HG02588 (cell line): Measurements from ENCODE around the gene PIK3R4.

Experiments used
- ATAC-seq: cut with Tn5 transposase; IDR thresholded peaks from one replicate; pipeline ENCODE4 v1.9.1; 2021; ENCODE audit warnings: mild to moderate bottlenecking, moderate library complexity; ENCODE audit not compliant: unreplicated experiment

The PIK3R4 gene

DNA sequence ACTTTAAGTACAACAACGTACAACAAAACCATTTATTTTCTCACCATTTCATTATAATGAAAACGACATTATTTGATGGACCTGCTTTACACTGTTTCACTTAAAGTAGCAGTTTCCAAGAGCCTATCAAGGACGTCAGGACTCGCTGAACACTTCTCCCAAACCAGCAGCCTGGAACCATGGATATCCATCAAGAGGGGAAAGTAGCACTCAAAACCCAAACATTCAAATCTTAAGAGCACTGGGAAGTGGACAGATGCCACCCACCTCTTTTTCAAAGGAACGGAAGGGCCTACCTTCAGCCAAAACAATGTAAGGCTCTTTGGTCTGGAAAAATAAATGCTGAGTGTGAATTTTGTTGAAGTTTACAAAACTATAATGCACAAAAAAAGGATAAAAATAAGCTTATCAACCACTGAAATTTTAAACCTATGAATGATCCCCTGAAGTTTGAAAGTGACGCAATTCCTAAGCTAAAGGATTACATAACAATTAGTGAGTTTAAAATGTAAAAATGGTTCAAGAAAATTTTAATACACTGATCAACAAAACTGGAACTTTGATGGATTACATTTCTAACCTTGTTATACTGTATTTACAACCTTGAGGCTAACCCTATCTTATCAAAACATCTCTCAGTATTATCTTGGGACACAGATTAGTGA is 4.6 kb downstream of the PIK3R4 start:
- ATAC-seq = no peak

- ATAC-seq = no peak
These were observed 6.8 kb downstream of the PIK3R4 start for GRCh38 chr3:130739848-130740247.

GRCh38 chr3:130738241-130738640 is 8.4 kb downstream of the PIK3R4 start:
- no peak for ATAC-seq

DNA sequence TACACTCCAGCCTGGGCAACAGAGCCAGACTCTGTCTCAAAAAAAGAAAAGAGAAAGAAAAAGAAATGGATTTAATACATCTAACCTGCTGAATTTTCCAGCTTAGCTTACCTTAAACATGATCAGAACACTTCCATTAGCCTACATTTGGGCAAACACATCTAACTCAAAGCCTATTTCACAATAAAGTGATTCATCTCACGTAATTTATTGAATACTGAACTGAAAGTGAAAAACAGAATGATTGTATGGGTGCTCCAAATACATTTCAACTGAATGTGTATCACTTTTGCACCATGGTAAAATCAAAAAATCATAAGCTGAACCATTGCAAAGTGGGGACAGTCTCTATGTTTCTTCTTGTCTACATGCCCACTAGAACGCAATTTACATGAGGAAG is 9.0 kb downstream of the PIK3R4 start:
- no peak for ATAC-seq

- ATAC-seq = no peak
These were observed 13.3 kb downstream of the PIK3R4 start for GRCh38 chr3:130733236-130733875.

DNA sequence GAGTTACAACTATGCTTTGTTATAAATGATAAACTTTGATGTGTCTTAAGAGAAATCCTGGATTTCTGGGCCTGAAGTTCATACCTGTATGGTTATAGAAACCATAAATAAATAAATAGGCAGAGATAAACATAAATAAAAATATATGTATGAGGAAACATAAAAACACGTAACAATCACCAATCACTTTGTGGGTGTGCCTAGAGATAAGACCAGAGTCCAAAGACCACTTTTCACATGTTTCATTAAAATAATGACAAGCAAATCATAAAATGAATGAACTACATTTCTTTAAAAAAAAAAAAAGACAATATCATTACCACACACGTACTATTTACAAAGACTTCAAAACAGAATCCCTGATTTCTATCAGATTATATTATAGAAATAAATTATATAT is 14.1 kb downstream of the PIK3R4 start:
- no peak for ATAC-seq

GRCh38 chr3:130731817-130732216 is 14.8 kb downstream of the PIK3R4 start:
- no peak for ATAC-seq

- ATAC-seq = no peak
These were observed 17.5 kb downstream of the PIK3R4 start for GRCh38 chr3:130729154-130729553.

DNA sequence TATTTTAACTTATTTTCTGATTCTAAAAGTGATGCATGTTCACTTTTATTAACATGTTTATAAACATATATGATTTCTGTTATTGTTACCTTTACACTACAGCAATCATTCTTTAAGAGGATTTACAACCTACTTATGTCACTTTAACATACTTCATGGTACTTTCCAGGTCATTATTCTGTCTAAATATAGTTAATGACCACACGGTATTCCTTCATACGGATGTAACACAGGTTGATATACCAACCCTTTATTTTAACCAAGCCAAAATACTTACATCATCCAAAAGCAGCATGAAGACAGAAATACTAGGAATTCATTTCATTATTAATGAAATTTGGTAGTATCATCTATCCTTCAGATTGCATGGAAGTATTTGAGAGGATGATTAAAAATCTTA is 18.6 kb downstream of the PIK3R4 start:
- no peak for ATAC-seq

DNA sequence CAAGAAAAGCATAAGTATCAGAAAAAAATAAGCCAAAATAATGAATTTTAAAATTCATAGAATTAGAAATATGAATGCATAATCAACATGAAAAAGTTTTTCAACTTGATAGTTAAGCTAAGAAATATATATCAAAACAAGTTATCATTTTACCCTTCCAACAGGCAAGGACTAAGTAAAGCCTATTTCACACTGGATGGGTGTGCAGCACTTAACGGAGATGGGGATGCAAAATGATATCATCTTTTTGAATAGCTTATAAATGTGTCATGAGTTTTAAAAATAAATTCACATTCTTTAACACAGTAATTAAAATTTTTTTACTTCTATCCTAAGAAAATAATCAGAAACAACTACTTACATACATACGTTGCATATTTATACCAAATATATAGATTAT is 20.9 kb downstream of the PIK3R4 start:
- ATAC-seq = no peak

DNA sequence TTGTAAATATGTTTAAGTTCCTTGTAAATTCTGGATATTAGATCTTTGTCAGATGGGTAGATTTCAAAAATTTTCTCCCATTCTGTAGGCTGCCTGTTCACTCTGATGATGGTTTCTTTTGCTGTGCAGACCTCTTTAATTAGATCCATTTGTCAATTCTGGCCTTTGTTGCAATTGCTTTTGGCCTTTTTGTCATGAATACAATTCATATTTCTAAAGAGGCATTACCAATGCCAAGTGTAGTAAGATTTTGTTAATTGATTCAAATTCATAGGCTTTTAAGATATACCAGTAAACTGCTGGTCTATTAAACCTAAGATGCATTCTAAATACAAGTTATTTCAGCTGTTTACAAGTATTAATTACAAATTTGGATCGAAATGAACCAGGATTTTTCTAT is 31.0 kb downstream of the PIK3R4 start:
- no peak for ATAC-seq

- no peak for ATAC-seq
These were observed 33.8 kb downstream of the PIK3R4 start for GRCh38 chr3:130712718-130713423.

DNA sequence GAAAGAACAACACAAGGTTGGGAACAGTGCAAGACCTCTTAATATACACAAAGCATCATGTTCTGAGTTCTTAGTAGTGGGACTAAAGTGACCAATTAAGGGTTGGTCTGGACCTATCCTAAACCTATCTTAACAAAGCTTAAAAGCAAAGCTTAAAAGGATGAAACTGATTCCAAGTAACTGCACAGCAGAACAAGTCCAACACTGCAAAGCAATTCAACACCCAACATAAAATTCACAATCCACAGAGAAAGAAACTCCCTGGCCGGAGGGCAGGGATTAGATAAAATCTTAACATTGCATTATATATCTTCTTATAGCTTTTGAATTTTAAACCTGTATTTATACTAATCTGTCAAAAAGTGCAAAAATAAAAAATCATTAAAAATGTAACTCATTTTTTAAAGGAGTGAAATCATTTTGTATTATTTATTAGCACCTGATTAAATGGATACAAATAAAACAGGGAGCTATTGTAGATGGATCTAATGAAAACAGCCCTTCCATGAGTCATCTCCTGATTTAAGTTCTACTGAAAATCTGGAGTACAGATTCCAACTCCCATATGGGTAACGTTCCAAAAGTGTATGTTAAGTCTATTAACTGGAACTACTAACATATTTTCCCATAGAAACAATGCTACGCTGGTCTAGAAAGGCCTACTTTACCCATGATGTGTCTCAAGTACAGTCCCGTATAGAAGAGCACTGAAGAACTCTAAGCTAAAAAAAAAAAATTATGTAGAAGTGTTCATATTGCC is 34.9 kb downstream of the PIK3R4 start:
- ATAC-seq = no peak

GRCh38 chr3:130709671-130710070 is 37.0 kb downstream of the PIK3R4 start:
- ATAC-seq = no peak

- ATAC-seq = no peak
These were observed 38.6 kb downstream of the PIK3R4 start for GRCh38 chr3:130707902-130708601.

DNA sequence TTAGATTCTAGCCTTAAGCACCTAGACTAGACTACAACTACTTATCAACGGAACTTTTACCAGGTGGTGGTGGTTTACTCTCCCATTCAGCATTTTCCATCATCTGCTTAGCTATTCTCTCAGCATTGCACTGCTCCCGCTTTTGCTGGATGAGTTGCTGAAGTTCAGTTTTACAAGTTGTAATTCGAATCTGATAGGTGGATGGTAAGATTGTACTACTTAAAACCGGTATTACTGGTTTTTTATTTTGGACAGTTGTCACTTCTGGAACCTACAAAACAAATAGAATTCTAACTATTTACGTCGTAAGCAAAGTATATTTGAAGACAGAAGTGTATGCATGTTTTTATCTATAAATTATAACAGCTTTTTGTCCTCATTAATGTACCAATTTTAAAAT is 41.1 kb downstream of the PIK3R4 start:
- ATAC-seq = no peak

DNA sequence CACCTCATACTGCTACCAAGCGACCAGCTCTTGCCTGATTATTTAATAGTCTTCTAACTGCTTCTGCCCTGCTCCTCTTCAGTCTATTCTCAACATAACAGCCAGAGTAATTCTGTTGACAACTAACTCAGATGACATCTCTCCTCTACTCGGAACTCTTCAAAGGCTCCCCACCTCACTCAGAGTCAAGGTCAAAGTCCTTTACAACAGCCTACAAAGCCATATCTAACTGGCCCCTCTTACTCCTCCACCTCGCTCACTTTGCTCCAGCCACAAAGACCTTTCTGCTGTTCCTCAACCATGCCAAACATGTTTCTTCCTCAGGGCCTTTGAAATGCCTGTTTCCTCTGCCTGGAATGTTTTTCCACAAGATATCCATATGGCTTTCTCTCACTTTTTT is 43.6 kb downstream of the PIK3R4 start:
- ATAC-seq = no peak

GRCh38 chr3:130700541-130700940 is 46.1 kb downstream of the PIK3R4 start:
- no peak for ATAC-seq

DNA sequence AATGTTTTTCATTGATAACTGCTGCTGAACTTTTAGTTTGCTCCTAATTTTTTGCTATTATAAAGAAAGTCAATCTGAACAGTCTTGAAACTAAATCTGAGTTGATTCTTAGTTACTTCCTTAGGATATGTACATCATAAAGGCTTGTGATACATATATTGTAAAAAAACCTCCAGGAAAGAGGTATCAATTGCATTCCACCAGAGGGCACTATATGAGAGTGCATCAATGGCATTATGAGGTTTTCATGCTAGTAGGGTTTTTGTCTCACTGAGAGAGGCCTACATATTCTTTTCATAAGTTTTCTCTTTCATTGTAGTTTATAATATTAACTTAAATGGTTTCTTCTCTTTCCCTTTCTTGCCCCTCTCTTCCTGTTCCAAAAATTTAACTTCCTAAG is 46.9 kb downstream of the PIK3R4 start:
- ATAC-seq = no peak

- no peak for ATAC-seq
These were observed 53.3 kb downstream of the PIK3R4 start for GRCh38 chr3:130693314-130693713.

DNA sequence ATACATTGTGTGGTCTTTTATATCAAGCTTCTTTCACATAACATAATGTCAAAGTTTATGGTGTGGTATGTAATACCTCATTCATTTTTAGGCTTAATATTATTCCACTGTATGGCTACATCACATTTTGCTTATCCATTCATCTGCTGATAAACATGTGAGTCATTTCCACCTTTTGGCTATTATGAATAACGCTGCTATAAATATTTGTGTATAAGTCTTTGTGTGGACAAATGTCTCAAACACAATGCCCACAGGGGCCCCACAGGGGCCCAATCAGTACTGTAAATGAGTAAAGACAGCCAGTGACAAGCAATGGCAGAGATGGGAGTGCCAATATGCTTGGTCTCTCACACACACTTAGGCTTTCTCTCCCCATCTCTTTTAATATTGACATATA is 54.2 kb downstream of the PIK3R4 start:
- no peak for ATAC-seq
